Neuronal stem cell (in vitro differentiated cells): ENCODE measurements around the gene RNF150.

ENCODE experiments used
- DNase-seq: peaks from one replicate; pipeline ENCODE4 v3.0.0-alpha.2; 2013; ENCODE audit warnings: low spot score
- H2AFZ ChIP-seq: one replicate; pipeline ENCODE4 v1.6.1; 2013; ENCODE audit warnings: mild to moderate bottlenecking, low read length, inconsistent platforms
- H2AK5ac ChIP-seq: 2 replicates; pipeline ENCODE4 v1.6.1; 2013; ENCODE audit warnings: low read depth, mild to moderate bottlenecking, inconsistent platforms, low read length, moderate library complexity, mixed read lengths
- H2BK120ac ChIP-seq: 2 replicates; pipeline ENCODE4 v1.6.1; 2013; ENCODE audit warnings: low read depth, mild to moderate bottlenecking, inconsistent platforms, low read length, moderate library complexity, mixed read lengths
- H2BK12ac ChIP-seq: one replicate; pipeline ENCODE4 v1.6.1; 2013; ENCODE audit warnings: low read length, inconsistent platforms
- H2BK15ac ChIP-seq: 2 replicates; pipeline ENCODE4 v1.6.1; 2013; ENCODE audit warnings: mild to moderate bottlenecking, low read length, inconsistent platforms, mixed read lengths
- H2BK5ac ChIP-seq: one replicate; pipeline ENCODE4 v1.6.1; 2013; ENCODE audit warnings: inconsistent platforms, mild to moderate bottlenecking, low read length, moderate library complexity
- H3K14ac ChIP-seq: one replicate; pipeline ENCODE4 v1.6.1; 2013; ENCODE audit warnings: low read length, inconsistent platforms
- H3K18ac ChIP-seq: 2 replicates; pipeline ENCODE4 v1.6.1; 2013; ENCODE audit warnings: low read length, inconsistent platforms
- H3K23ac ChIP-seq: 2 replicates; pipeline ENCODE4 v1.6.1; 2013; ENCODE audit warnings: low read depth, mild to moderate bottlenecking, mixed read lengths, low read length, inconsistent platforms; ENCODE audit not compliant: poor library complexity
- H3K27ac ChIP-seq: replicated peaks from 3 replicates; pipeline ENCODE4 v1.5.1; 2013; ENCODE audit warnings: low read length, inconsistent platforms
- H3K27me3 ChIP-seq, 3 experiments: 2 replicates each; pipeline ENCODE4 v1.6.1; 2013; ENCODE audit warnings: low read length in 3 of 3, mild to moderate bottlenecking in 2 of 3, inconsistent platforms in 1 of 3, low read depth in 1 of 3, mixed read lengths in 1 of 3, moderate library complexity in 1 of 3; ENCODE audit not compliant: control insufficient read depth in 3 of 3, insufficient read depth in 3 of 3
- H3K36me3 ChIP-seq, 2 donors: replicated peaks in 1 of 2; 2 replicates each; pipeline ENCODE4 v1.6.1; 2013; ENCODE audit warnings: low read length in 2 of 2; ENCODE audit not compliant: control insufficient read depth in 2 of 2, insufficient read depth in 2 of 2
- H3K4ac ChIP-seq: 2 replicates; pipeline ENCODE4 v1.6.1; 2013; ENCODE audit warnings: inconsistent platforms, mild to moderate bottlenecking, low read length, moderate library complexity
- H3K4me1 ChIP-seq, 2 donors: 1 replicate in 1 of 2; 2 replicates in 1 of 2; pipeline ENCODE4 v1.6.1; 2013; ENCODE audit warnings: low read length in 2 of 2, low read depth in 1 of 2; ENCODE audit not compliant: control insufficient read depth in 2 of 2, insufficient read depth in 1 of 2
- H3K4me2 ChIP-seq: one replicate; pipeline ENCODE4 v1.6.1; 2013; ENCODE audit warnings: mild to moderate bottlenecking, low read length, inconsistent platforms; ENCODE audit not compliant: insufficient read depth, poor library complexity, severe bottlenecking
- H3K4me3 ChIP-seq, 2 donors: 2 replicates each; pipeline ENCODE4 v1.5.1; 2013; ENCODE audit warnings: low read length in 2 of 2, mild to moderate bottlenecking in 2 of 2, inconsistent platforms in 1 of 2, moderate library complexity in 1 of 2
- H3K79me1 ChIP-seq: one replicate; pipeline ENCODE4 v1.6.1; 2013; ENCODE audit warnings: low read depth, mild to moderate bottlenecking, inconsistent platforms, low read length, moderate library complexity
- H3K9ac ChIP-seq: one replicate; pipeline ENCODE4 v1.6.1; 2013; ENCODE audit warnings: mild to moderate bottlenecking, low read depth, low read length, inconsistent platforms; ENCODE audit not compliant: poor library complexity
- H3K9me3 ChIP-seq, 2 donors: replicated peaks in 1 of 2; 2 replicates each; pipeline versions ENCODE3 to v1.6.1; 2013; ENCODE audit warnings: low read length in 2 of 2, mild to moderate bottlenecking in 2 of 2, inconsistent platforms in 1 of 2, low read depth in 1 of 2, mixed read lengths in 1 of 2, moderate library complexity in 1 of 2; ENCODE audit not compliant: control insufficient read depth in 2 of 2, insufficient read depth in 1 of 2
- H4K8ac ChIP-seq: one replicate; pipeline ENCODE4 v1.6.1; 2013; ENCODE audit warnings: low read depth, mild to moderate bottlenecking, inconsistent platforms, low read length, moderate library complexity
- H4K91ac ChIP-seq: one replicate; pipeline ENCODE4 v1.6.1; 2013; ENCODE audit warnings: low read length, low read depth, mild to moderate bottlenecking, inconsistent platforms; ENCODE audit not compliant: poor library complexity
- WGBS, 2 donors: extraction: QIAGEN DNeasy Blood & Tissue Kit; methylation state at CpG; one replicate each; pipeline ENCODE4 v1.1.7; 2013; ENCODE audit warnings: missing lambda C conversion rate in 2 of 2, mixed read lengths in 1 of 2; ENCODE audit not compliant: insufficient read length in 2 of 2, insufficient replicate concordance in 1 of 2; ENCODE audit errors: extremely low coverage in 2 of 2; 5-methylcytosine and 5-hydroxymethylcytosine counted together

Gene RNF150

DNA sequence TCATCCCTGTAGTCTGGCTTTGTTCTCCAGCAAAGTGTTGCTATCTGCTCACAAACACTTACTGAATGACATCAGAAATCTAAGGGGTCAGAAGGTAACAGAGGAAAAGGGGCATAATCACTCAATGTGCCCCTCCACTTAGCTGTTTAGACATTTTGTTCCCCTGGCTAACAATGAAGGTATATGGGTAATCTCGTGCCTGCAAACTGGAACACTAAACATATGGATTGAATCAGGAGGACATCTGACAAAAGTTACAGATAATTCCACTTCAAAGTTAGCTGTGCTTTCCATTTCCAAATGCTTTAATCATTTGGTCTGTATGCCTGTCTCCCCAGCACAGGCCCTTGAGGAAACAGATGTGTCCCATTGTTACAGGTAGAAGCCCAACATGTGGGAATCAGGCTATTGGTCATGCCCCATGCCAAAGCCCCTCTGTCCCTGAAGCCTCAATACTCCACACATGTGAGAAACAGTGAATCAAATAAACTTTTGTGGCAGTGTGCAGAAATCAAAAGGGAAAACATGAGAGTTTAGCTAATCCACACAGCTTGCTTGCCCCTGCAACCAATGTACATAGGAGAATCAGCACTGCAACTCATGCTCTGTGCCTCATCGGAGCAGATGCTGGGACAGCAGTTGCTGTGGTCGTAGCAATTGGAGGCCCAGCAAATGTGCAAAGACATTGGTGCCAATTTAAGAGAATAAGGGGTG is 111.7 kb downstream of the RNF150 start:
- Histone ChIP-seq H3K36me3 (no peaks in the 10 kb centered on the region), H2BK15ac (no peak overlapping the region), H3K4me2 (no peak overlapping the region), H3K4me3 (no peak overlapping the region), H2AK5ac (no peak overlapping the region), H2AFZ (no peak overlapping the region), H3K14ac (no peak overlapping the region), H3K27me3 (no peaks in the 10 kb centered on the region), H3K23ac (no peak overlapping the region), H3K18ac (no peak overlapping the region), H3K4me1 (peaks cover 2 to 4% of the 10 kb centered on the region in 2 donors), H3K9ac (no peak overlapping the region), H4K91ac (no peak overlapping the region), H2BK5ac (no peak overlapping the region), H2BK120ac (no peak overlapping the region), H4K8ac (no peak overlapping the region), H3K9me3 (no peaks in the 10 kb centered on the region), H2BK12ac (no peak overlapping the region), H3K27ac (no peak overlapping the region), H3K4ac (no peak overlapping the region), H3K79me1 (no peaks in the 10 kb centered on the region)
- no peak for DNase-seq
- no CpG with 5 or more reads among the region's 3 CpGs for whole genome bisulfite sequencing, 2 donors

DNA sequence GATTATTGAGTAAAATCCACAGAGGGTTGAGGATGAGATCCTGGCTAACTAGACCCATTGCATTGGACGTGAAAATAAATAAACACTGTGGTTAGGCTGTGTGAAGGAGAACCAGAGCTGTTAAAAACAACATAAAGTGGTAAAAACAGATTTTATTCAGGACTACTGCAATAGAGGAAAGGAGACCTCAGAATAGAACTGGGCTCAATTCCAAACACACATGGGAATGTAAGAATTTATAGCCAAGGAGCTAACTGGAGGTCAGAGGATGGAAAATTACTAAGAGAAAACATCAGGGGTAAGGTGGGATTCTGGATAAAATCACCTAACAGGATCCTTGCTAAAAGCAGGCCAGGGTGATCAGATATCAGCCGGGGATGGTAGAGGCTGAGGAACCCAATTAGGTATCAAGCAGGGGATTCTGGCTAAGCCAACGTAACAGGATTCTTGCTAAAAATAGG is 112.4 kb downstream of the RNF150 start:
- Histone ChIP-seq H2BK120ac (no peak overlapping the region), H3K4me2 (no peak overlapping the region), H3K23ac (no peak overlapping the region), H3K27me3 (no peaks in the 10 kb centered on the region), H3K4me3 (no peak overlapping the region), H3K79me1 (no peaks in the 10 kb centered on the region), H3K9me3 (no peaks in the 10 kb centered on the region), H2BK5ac (no peak overlapping the region), H3K14ac (no peak overlapping the region), H3K36me3 (no peaks in the 10 kb centered on the region), H2BK12ac (no peak overlapping the region), H3K18ac (no peak overlapping the region), H3K27ac (no peak overlapping the region), H2AK5ac (no peak overlapping the region), H2BK15ac (no peak overlapping the region), H3K4me1 (peaks cover 2 to 4% of the 10 kb centered on the region in 2 donors), H3K4ac (no peak overlapping the region), H4K8ac (no peak overlapping the region), H4K91ac (no peak overlapping the region), H3K9ac (no peak overlapping the region), H2AFZ (no peak overlapping the region)
- no peak for DNase-seq
- no CpG with 5 or more reads among the region's 3 CpGs for WGBS, 2 donors

DNA sequence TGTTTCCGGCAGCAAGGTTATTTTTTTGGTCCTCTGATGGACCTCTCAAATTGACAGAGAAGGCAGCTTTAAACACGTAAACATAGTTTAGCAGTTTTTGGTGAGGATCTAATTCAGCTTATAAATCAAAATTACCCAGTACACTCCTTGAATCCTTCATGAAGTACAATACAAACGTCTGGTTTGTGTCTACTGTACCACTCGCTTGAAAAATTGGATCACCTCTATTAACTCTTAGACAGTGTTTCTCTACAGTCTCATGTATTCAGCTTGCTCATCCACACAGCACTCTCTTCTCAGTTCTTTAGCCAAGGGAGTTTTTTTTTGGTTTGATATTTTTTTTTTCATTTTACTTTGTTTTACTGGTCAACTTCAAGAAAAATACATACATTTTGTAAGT is 113.5 kb downstream of the RNF150 start:
- no peak for DNase-seq
- Histone ChIP-seq H3K79me1 (no peaks in the 10 kb centered on the region), H2BK12ac (no peak overlapping the region), H3K36me3 (no peaks in the 10 kb centered on the region), H3K9ac (no peak overlapping the region), H3K27ac (no peak overlapping the region), H2AK5ac (no peak overlapping the region), H2BK5ac (no peak overlapping the region), H3K4me1 (peaks cover 2 to 4% of the 10 kb centered on the region in 2 donors), H3K9me3 (no peaks in the 10 kb centered on the region), H3K27me3 (no peaks in the 10 kb centered on the region), H3K23ac (no peak overlapping the region), H2BK120ac (no peak overlapping the region), H3K4me3 (no peak overlapping the region), H3K18ac (no peak overlapping the region), H3K4me2 (no peak overlapping the region), H4K8ac (no peak overlapping the region), H2BK15ac (no peak overlapping the region), H3K4ac (no peak overlapping the region), H3K14ac (no peak overlapping the region), H2AFZ (no peak overlapping the region), H4K91ac (no peak overlapping the region)
- WGBS, 2 donors, result no CpG with 5 or more reads among the region's 4 CpGs

DNA sequence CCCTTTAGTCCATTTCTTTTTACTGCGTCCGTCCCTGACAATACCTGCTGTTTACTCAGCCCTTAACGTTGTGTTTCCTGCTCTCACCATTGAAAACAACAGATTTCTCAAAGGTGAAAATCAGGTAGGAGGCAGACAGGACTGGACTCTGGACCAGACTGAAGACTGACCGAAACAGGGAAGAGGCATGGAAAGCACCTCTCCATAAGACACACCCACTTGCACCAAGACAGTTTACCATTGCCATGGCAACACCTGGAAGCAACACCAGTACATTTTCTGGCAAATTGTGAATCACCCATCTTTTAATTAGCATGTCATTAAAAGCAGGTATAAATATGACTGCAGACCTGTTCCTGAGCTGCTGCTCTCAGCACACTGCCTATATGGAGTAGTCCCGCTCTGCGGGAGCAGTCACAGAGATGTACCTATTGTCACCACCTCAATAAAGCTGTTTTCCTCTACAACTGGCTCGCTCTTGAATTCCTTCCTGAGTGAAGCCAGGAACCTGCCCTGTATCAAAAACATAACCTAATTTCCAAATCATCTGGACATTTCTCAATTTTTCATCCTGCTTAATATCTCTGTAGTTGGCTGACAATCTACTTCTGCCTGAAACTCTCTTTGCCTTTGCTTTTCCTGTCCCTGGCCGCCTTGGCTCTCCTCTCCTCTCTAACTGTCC is 117.0 kb downstream of the RNF150 start:
- DNase-seq, result no peak
- Histone ChIP-seq H2BK120ac (no peak overlapping the region), H3K36me3 (no peaks in the 10 kb centered on the region), H3K14ac (no peak overlapping the region), H2AK5ac (no peak overlapping the region), H3K4me2 (no peak overlapping the region), H2BK12ac (no peak overlapping the region), H3K23ac (no peak overlapping the region), H3K79me1 (no peaks in the 10 kb centered on the region), H3K9ac (no peak overlapping the region), H2AFZ (no peak overlapping the region), H3K9me3 (no peaks in the 10 kb centered on the region), H4K91ac (no peak overlapping the region), H3K4me3 (no peak overlapping the region), H2BK5ac (no peak overlapping the region), H2BK15ac (no peak overlapping the region), H3K27ac (no peak overlapping the region), H3K4me1 (no peaks in the 10 kb centered on the region), H3K27me3 (no peaks in the 10 kb centered on the region), H4K8ac (no peak overlapping the region), H3K18ac (no peak overlapping the region), H3K4ac (no peak overlapping the region)
- no CpG with 5 or more reads among the region's 8 CpGs for WGBS, 2 donors
